Measurements from ENCODE around the gene AKAP7. TPM values are rescaled to one million over a fixed set of nuclear protein-coding genes. Genes with fewer than 3 reads are reported as not detected.

AKAP7 gene
- polyA plus RNA-seq, 1 of the 3 experiments (the other 2 are of a cell fraction), result 0.58 TPM

- Histone ChIP-seq H3K9me3 (no peaks in the 10 kb centered on the region), H3K9me2 (no peaks in the 10 kb centered on the region), H3K27ac (ENCODE audit: low read depth in 2 of 2, low read length in 1 of 2) (no peak overlapping the region), H3F3A (replicated peaks; ENCODE audit: insufficient read depth) (no peaks in the 10 kb centered on the region), H3K9ac (no peak overlapping the region), H3K27me3 (ENCODE audit: insufficient read depth) (no peaks in the 10 kb centered on the region), H3K4me3 (ENCODE audit: low read depth in 2 of 2, low read length in 1 of 2) (no peak overlapping the region), H2AFZ (ENCODE audit: low read depth) (no peak overlapping the region), H3K4me1 (ENCODE audit: control insufficient read depth in 1 of 2, insufficient read depth in 2 of 2, low read depth in 1 of 2, low read length in 1 of 2) (no peaks in the 10 kb centered on the region; a peak in 1 of 4 replicates), H3K36me3 (replicated peaks in 1 of 2; ENCODE audit: control insufficient read depth in 1 of 2, insufficient read depth in 2 of 2, low read length in 1 of 2) (no peaks in the 10 kb centered on the region), H4K20me1 (ENCODE audit: insufficient read depth) (no peaks in the 10 kb centered on the region), H3K79me2 (ENCODE audit: insufficient read depth) (no peaks in the 10 kb centered on the region), H3K4me2 (no peak overlapping the region)
- WGBS (ENCODE audit: low lambda C conversion rate), result 65% methylated on average over 3 of the region's 3 CpGs
- DNase-seq, result no peak
- POLR2A ChIA-PET, result no interaction called here
- TF ChIP-seq YY1 (IDR thresholded peaks at IDR 0.05; ENCODE audit: low read depth) (no peak), FOSL2 (IDR thresholded peaks at IDR 0.05; ENCODE audit: borderline replicate concordance, low read depth) (no peak), EP300 (IDR thresholded peaks at IDR 0.05; ENCODE audit: borderline replicate concordance in 1 of 2, low read depth in 1 of 2, low read length in 1 of 2) (no peak), RAD21 (IDR thresholded peaks at IDR 0.05; ENCODE audit: low read length) (no peak), MEF2A (IDR thresholded peaks at IDR 0.05; ENCODE audit: borderline replicate concordance, low read depth) (no peak), MXI1 (IDR thresholded peaks at IDR 0.05; ENCODE audit: low read depth, low read length) (no peak), SIN3A (IDR thresholded peaks at IDR 0.05; ENCODE audit: borderline replicate concordance, low read depth, low read length) (no peak), JUND (IDR thresholded peaks at IDR 0.05) (no peak)
- TF ChIP-seq, protein P1, sequence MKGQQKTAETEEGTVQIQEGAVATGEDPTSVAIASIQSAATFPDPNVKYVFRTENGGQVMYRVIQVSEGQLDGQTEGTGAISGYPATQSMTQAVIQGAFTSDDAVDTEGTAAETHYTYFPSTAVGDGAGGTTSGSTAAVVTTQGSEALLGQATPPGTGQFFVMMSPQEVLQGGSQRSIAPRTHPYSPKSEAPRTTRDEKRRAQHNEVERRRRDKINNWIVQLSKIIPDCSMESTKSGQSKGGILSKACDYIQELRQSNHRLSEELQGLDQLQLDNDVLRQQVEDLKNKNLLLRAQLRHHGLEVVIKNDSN (IDR thresholded peaks at IDR 0.05; ENCODE audit: borderline replicate concordance, low read depth), result no peak
- CTCF ChIA-PET, result interaction anchor here (1.4 kb wide), 1 partner anchor 328 kb away, joined by 4 read pairs; no protein-coding TSS in a partner anchor
These were observed 70.4 kb downstream of the AKAP7 start for GRCh38 chr6:131205481-131206244.

DNA sequence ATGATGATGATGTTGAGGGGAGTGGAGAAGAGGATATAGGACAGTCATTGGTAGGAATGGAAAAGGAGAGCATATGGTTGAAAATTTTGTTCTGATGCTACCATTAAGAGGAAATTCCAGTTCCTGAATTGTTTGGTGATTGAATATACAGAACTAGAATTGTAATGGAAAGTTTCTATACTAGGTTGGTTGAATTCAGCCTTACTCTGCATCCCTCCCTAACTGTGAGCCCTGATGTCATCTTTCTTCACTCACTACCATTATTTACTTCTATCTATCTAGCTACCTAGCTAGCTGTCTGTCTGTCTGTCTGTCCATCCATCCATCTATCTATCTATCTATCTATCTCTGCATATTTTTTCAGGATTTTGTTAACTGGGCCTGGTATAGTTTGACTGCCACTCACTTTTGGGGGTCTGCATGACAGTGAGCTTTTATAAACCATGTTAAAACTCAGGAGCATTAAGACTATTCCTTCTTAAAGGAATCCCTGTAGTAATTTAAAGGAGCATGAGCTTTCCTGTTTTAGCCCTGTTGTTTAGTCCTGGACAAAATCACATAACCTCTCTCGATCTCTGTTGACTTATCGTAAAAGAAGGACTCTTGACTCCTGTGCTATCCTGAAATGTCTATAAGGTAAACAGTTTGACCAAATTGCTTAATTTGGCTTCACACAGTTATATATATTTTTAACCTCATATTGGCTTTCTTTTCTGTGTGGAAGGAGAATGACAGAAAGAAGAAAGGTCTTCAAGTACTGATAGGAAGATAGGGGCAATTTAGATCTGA is 71.4 kb downstream of the AKAP7 start:
- TF ChIP-seq, protein P2, sequence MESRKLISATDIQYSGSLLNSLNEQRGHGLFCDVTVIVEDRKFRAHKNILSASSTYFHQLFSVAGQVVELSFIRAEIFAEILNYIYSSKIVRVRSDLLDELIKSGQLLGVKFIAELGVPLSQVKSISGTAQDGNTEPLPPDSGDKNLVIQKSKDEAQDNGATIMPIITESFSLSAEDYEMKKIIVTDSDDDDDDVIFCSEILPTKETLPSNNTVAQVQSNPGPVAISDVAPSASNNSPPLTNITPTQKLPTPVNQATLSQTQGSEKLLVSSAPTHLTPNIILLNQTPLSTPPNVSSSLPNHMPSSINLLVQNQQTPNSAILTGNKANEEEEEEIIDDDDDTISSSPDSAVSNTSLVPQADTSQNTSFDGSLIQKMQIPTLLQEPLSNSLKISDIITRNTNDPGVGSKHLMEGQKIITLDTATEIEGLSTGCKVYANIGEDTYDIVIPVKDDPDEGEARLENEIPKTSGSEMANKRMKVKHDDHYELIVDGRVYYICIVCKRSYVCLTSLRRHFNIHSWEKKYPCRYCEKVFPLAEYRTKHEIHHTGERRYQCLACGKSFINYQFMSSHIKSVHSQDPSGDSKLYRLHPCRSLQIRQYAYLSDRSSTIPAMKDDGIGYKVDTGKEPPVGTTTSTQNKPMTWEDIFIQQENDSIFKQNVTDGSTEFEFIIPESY (IDR thresholded peaks at IDR 0.05; ENCODE audit: borderline replicate concordance, low read depth), result no peak
- TF ChIP-seq POLR2AphosphoS5 (IDR thresholded peaks at IDR 0.05; ENCODE audit: low read depth, low read length) (no peak), GABPA (IDR thresholded peaks at IDR 0.05; ENCODE audit: low read depth) (no peak), GATA2 (CRISPR knock-in tag; IDR thresholded peaks at IDR 0.05) (no peak), TEAD4 (IDR thresholded peaks at IDR 0.05; ENCODE audit: borderline replicate concordance, insufficient read depth) (no peak), RXRA (IDR thresholded peaks at IDR 0.05; ENCODE audit: borderline replicate concordance, low read depth) (no peak), NFIC (IDR thresholded peaks at IDR 0.05; ENCODE audit: borderline replicate concordance) (no peak), RAD21 (IDR thresholded peaks at IDR 0.05; ENCODE audit: low read length) (no peak), YY1 (IDR thresholded peaks at IDR 0.05; ENCODE audit: low read depth) (no peak), FOXM1 (IDR thresholded peaks at IDR 0.05; ENCODE audit: low read depth) (no peak)
- TF ChIP-seq, protein P1 (IDR thresholded peaks at IDR 0.05; ENCODE audit: borderline replicate concordance, low read depth), result no peak
- ChIA-PET POLR2A (no interaction called here), CTCF (interaction anchor here (1.4 kb wide), 1 partner anchor 327 kb away, joined by 4 read pairs; no protein-coding TSS in a partner anchor)
- Histone ChIP-seq H3K4me2 (no peak overlapping the region), H3K27ac (ENCODE audit: low read depth in 2 of 2, low read length in 1 of 2) (no peak overlapping the region), H3K4me3 (ENCODE audit: low read depth in 2 of 2, low read length in 1 of 2) (no peak overlapping the region), H2AFZ (ENCODE audit: low read depth) (no peak overlapping the region), H3K9me3 (no peaks in the 10 kb centered on the region), H3F3A (replicated peaks; ENCODE audit: insufficient read depth) (no peaks in the 10 kb centered on the region), H3K36me3 (replicated peaks in 1 of 2; ENCODE audit: control insufficient read depth in 1 of 2, insufficient read depth in 2 of 2, low read length in 1 of 2) (no peaks in the 10 kb centered on the region), H3K79me2 (ENCODE audit: insufficient read depth) (no peaks in the 10 kb centered on the region), H3K9ac (no peak overlapping the region), H3K4me1 (ENCODE audit: control insufficient read depth in 1 of 2, insufficient read depth in 2 of 2, low read depth in 1 of 2, low read length in 1 of 2) (no peaks in the 10 kb centered on the region; a peak in 1 of 4 replicates), H4K20me1 (ENCODE audit: insufficient read depth) (no peaks in the 10 kb centered on the region), H3K27me3 (ENCODE audit: insufficient read depth) (no peaks in the 10 kb centered on the region), H3K9me2 (no peaks in the 10 kb centered on the region)
- no peak for DNase-seq
- 67% methylated on average over 2 of the region's 2 CpGs for WGBS (ENCODE audit: low lambda C conversion rate)
